IMR-90 (cell line): ENCODE measurements around the gene TRMT13. TPM values are rescaled to one million over a fixed set of nuclear protein-coding genes. Genes with fewer than 3 reads are reported as not detected.
"Not testable (repeated sequence)": the region's sequence is repeated elsewhere in the genome, so short reads cannot be mapped to it uniquely, and the experiment has no call there.

Experiments
- ATAC-seq: fragments of 200-7000 bp; cut with Tn5 transposase; 2 replicates; pipeline ENCODE4 v1.9.1; 2020; ENCODE audit warnings: low read depth, mild to moderate bottlenecking, moderate library complexity
- BruUV-seq: library from RNA; stranded (reverse); fragments of 400-500 nt; replicated peaks from 2 replicates; lab custom pipeline; 2021; lab: Mats Ljungman, UMichigan
- CTCF ChIA-PET: fragments of 300-600 bp; formaldehyde crosslinking; extraction: SDS; loops from one replicate; lab custom pipeline; 2021; ENCODE audit warnings: antibody characterized with exemption; lab: Yijun Ruan, JAX
- POLR2A ChIA-PET: fragments of 300-600 bp; sonication (Branson Sonifier 250); formaldehyde crosslinking; loops from one replicate; lab custom pipeline; 2022; ENCODE audit warnings: antibody characterized with exemption; ENCODE audit not compliant: unreplicated experiment; lab: Charles Lee
- DNase-seq: peaks from one replicate; pipeline ENCODE4 v3.0.0; 2013
- H2AFZ ChIP-seq: replicated peaks from 2 replicates; pipeline ENCODE3; 2013; ENCODE audit warnings: low read length, mild to moderate bottlenecking; ENCODE audit not compliant: poor library complexity
- H2AK5ac ChIP-seq: 2 replicates; pipeline ENCODE4 v1.6.1; 2013; ENCODE audit warnings: low read depth, low read length, inconsistent platforms
- H2AK9ac ChIP-seq: replicated peaks from 2 replicates; pipeline ENCODE3; 2013; ENCODE audit warnings: mild to moderate bottlenecking, low read depth, low read length, moderate library complexity; ENCODE audit not compliant: poor library complexity
- H2BK120ac ChIP-seq: 2 replicates; pipeline ENCODE4 v1.6.1; 2013; ENCODE audit warnings: low read depth, low read length, inconsistent platforms
- H2BK15ac ChIP-seq: 3 replicates; pipeline ENCODE4 v1.6.1; 2013; ENCODE audit warnings: low read depth, low read length, inconsistent platforms
- H2BK20ac ChIP-seq: 2 replicates; pipeline ENCODE4 v1.6.1; 2013; ENCODE audit warnings: low read depth, mild to moderate bottlenecking, inconsistent platforms, low read length, moderate library complexity
- H2BK5ac ChIP-seq: 2 replicates; pipeline ENCODE4 v1.6.1; 2013; ENCODE audit warnings: mild to moderate bottlenecking, low read depth, low read length, inconsistent platforms; ENCODE audit not compliant: poor library complexity, severe bottlenecking
- H3K14ac ChIP-seq: replicated peaks from 2 replicates; pipeline ENCODE4 v1.6.1; 2013; ENCODE audit warnings: low read depth, low read length, inconsistent platforms
- H3K18ac ChIP-seq: 2 replicates; pipeline ENCODE4 v1.6.1; 2013; ENCODE audit warnings: low read depth, low read length, control low read depth
- H3K23ac ChIP-seq: 2 replicates; pipeline ENCODE4 v1.6.1; 2013; ENCODE audit warnings: low read depth, low read length, inconsistent platforms
- H3K27ac ChIP-seq: 2 replicates; pipeline ENCODE4 v1.5.1; 2013; ENCODE audit warnings: mild to moderate bottlenecking, control low read depth, low read length; ENCODE audit not compliant: insufficient read depth
- H3K27me3 ChIP-seq: 2 replicates; pipeline ENCODE4 v1.6.1; 2013; ENCODE audit warnings: low read length; ENCODE audit not compliant: control insufficient read depth, insufficient read depth
- H3K36me3 ChIP-seq: 2 replicates; pipeline ENCODE4 v1.6.1; 2013; ENCODE audit warnings: low read length, mixed read lengths; ENCODE audit not compliant: control insufficient read depth, insufficient read depth
- H3K4ac ChIP-seq: 2 replicates; pipeline ENCODE4 v1.6.1; 2013; ENCODE audit warnings: low read depth, low read length, inconsistent platforms
- H3K4me1 ChIP-seq: 2 replicates; pipeline ENCODE4 v1.6.1; 2013; ENCODE audit warnings: low read length, mixed read lengths; ENCODE audit not compliant: control insufficient read depth, insufficient read depth
- H3K4me2 ChIP-seq: 2 replicates; pipeline ENCODE4 v1.6.1; 2013; ENCODE audit warnings: low read depth, mild to moderate bottlenecking, control low read depth, low read length, moderate library complexity
- H3K4me3 ChIP-seq: 2 replicates; pipeline ENCODE4 v1.5.1; 2013; ENCODE audit warnings: low read depth, mild to moderate bottlenecking, control low read depth, low read length, moderate library complexity; ENCODE audit not compliant: insufficient read depth
- H3K56ac ChIP-seq: 2 replicates; pipeline ENCODE4 v1.6.1; 2013; ENCODE audit warnings: low read length, inconsistent platforms; ENCODE audit not compliant: insufficient read depth; ENCODE audit errors: extremely low read depth
- H3K79me1 ChIP-seq, 2 experiments: 2 replicates each; pipeline ENCODE4 v1.6.1; 2013; ENCODE audit warnings: low read length in 2 of 2, inconsistent platforms in 1 of 2, low read depth in 1 of 2
- H3K9ac ChIP-seq: 2 replicates; pipeline ENCODE4 v1.6.1; 2013; ENCODE audit warnings: low read depth, low read length, control low read depth
- H3K9me1 ChIP-seq: 2 replicates; pipeline ENCODE4 v1.6.1; 2013; ENCODE audit warnings: low read length, inconsistent platforms; ENCODE audit not compliant: insufficient read depth
- H3K9me3 ChIP-seq: 2 replicates; pipeline ENCODE4 v1.6.1; 2013; ENCODE audit warnings: low read length; ENCODE audit not compliant: control insufficient read depth, insufficient read depth
- H4K20me1 ChIP-seq: 2 replicates; pipeline ENCODE4 v1.6.1; 2013; ENCODE audit warnings: low read length, inconsistent platforms; ENCODE audit not compliant: insufficient read depth
- H4K5ac ChIP-seq: 2 replicates; pipeline ENCODE4 v1.6.1; 2013; ENCODE audit warnings: mild to moderate bottlenecking, low read depth, low read length, control low read depth
- H4K8ac ChIP-seq, 2 experiments: 2 replicates each; pipeline ENCODE4 v1.6.1; 2013; ENCODE audit warnings: low read depth in 2 of 2, low read length in 2 of 2, control low read depth in 1 of 2, inconsistent platforms in 1 of 2
- H4K91ac ChIP-seq: 2 replicates; pipeline ENCODE4 v1.6.1; 2013; ENCODE audit warnings: low read depth, low read length, inconsistent platforms; ENCODE audit not compliant: insufficient read depth
- CEBPB ChIP-seq: IDR thresholded peaks from 2 replicates; pipeline ENCODE4 v1.6.1; 2012; ENCODE audit warnings: low read depth, low read length, improper control_type of control experiment
- CHD1 ChIP-seq: IDR thresholded peaks from 2 replicates; pipeline ENCODE4 v1.6.1; 2012; ENCODE audit warnings: low read depth, low read length, improper control_type of control experiment
- FOS ChIP-seq: fragments of 150-350 bp; IDR thresholded peaks from 2 replicates; pipeline ENCODE4 v1.6.1; 2016; ENCODE audit warnings: low read depth, low read length
- MAFK ChIP-seq: IDR thresholded peaks from 2 replicates; pipeline ENCODE4 v1.6.1; 2012; ENCODE audit warnings: low read depth, low read length, improper control_type of control experiment
- MAZ ChIP-seq: IDR thresholded peaks from 2 replicates; pipeline ENCODE4 v1.6.1; 2012; ENCODE audit warnings: low read depth, mild to moderate bottlenecking, low read length, improper control_type of control experiment, moderate library complexity, borderline replicate concordance
- NFE2L2 ChIP-seq: fragments of 150-350 bp; IDR thresholded peaks from 2 replicates; pipeline ENCODE4 v1.6.1; 2016; ENCODE audit warnings: low read depth, mild to moderate bottlenecking, low read length
- POLR2A ChIP-seq: IDR thresholded peaks from 2 replicates; pipeline ENCODE4 v1.6.1; 2012; ENCODE audit warnings: mild to moderate bottlenecking, low read depth, low read length
- SMC3 ChIP-seq: fragments of 150-350 bp; IDR thresholded peaks from 2 replicates; pipeline ENCODE4 v1.6.1; 2016; ENCODE audit warnings: low read depth, mild to moderate bottlenecking, antibody characterized with exemption, low read length, moderate library complexity
- WGBS, 2 experiments: methylation state at CpG; one replicate each; pipeline versions ENCODE4 v1.1.5 to v1.1.7; 2013; ENCODE audit warnings: missing lambda C conversion rate in 2 of 2; ENCODE audit not compliant: insufficient read length in 1 of 2; ENCODE audit errors: extremely low coverage in 2 of 2; 5-methylcytosine and 5-hydroxymethylcytosine counted together
- dilution Hi-C: fragments of 300-500 bp; cut with HindIII; formaldehyde crosslinking; loops from one replicate; pipeline ENCODE4 v1.14.3; 2018; ENCODE audit warnings: low sequenced_read_pairs; ENCODE audit not compliant: unreplicated experiment
- in situ Hi-C: fragments of 300-500 bp; cut with MboI; formaldehyde crosslinking; loops from 3 replicates; pipeline ENCODE4 v1.14.3; 2019; ENCODE audit warnings: low sequenced_read_pairs, inconsistent platforms, mixed read lengths
- intact Hi-C: fragments of 100-400 bp; cut with micrococcal nuclease; formaldehyde crosslinking; loops from 2 replicates; pipeline ENCODE4 v1.10.0; 2022
- polyA plus RNA-seq, 3 experiments: library from polyadenylated mRNA; depleted of rRNA; stranded (reverse); fragments of >200 nt; gene quantifications; 2 replicates each; pipeline ENCODE4 v1.2.3, GENCODE V29; 2012; ENCODE audit warnings: low replicate concordance in 1 of 3
- total RNA-seq: library from RNA; depleted of rRNA; stranded (reverse); fragments of >200 nt; gene quantifications from 2 replicates; pipeline ENCODE4 v1.2.3, GENCODE V29; 2012
- TF ChIP-seq, protein P1 (sequence below): conservative IDR thresholded peaks from 2 replicates; pipeline ENCODE4 v1.5.1; 2012; ENCODE audit warnings: mild to moderate bottlenecking, low read depth, low read length, improper control_type of control experiment

The TRMT13 gene
- total and polyA plus RNA-seq, 2 of the 4 experiments (the other 2 are of a cell fraction): 5.2 to 7.7 TPM

GRCh38 chr1:100198596-100198995 is 65.6 kb downstream of the TRMT13 start:
- TF ChIP-seq, protein P1, sequence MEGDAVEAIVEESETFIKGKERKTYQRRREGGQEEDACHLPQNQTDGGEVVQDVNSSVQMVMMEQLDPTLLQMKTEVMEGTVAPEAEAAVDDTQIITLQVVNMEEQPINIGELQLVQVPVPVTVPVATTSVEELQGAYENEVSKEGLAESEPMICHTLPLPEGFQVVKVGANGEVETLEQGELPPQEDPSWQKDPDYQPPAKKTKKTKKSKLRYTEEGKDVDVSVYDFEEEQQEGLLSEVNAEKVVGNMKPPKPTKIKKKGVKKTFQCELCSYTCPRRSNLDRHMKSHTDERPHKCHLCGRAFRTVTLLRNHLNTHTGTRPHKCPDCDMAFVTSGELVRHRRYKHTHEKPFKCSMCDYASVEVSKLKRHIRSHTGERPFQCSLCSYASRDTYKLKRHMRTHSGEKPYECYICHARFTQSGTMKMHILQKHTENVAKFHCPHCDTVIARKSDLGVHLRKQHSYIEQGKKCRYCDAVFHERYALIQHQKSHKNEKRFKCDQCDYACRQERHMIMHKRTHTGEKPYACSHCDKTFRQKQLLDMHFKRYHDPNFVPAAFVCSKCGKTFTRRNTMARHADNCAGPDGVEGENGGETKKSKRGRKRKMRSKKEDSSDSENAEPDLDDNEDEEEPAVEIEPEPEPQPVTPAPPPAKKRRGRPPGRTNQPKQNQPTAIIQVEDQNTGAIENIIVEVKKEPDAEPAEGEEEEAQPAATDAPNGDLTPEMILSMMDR: no peak
- TF ChIP-seq CHD1 (no peak), FOS (no peak), MAZ (no peak), POLR2A (no peak), NFE2L2 (no peak), SMC3 (no peak), MAFK (no peak), CEBPB (no peak)
- Histone ChIP-seq H3K4me3 (no peak overlapping the region), H3K79me1 (no peaks in the 10 kb centered on the region; a peak in 2 of 4 replicates), H3K23ac (no peak overlapping the region), H3K27me3 (no peaks in the 10 kb centered on the region), H3K36me3 (peaks cover 8% of the 10 kb centered on the region), H2AK5ac (no peak overlapping the region), H4K91ac (no peak overlapping the region), H3K9me3 (no peaks in the 10 kb centered on the region), H2BK120ac (no peak overlapping the region), H2BK20ac (no peak overlapping the region), H2BK15ac (no peak overlapping the region), H3K4me2 (no peak overlapping the region), H3K4me1 (no peaks in the 10 kb centered on the region), H3K27ac (no peak overlapping the region), H2AK9ac (no peak overlapping the region), H2BK5ac (no peak overlapping the region), H4K20me1 (no peaks in the 10 kb centered on the region), H3K9me1 (no peaks in the 10 kb centered on the region; the same call in 1 of the 2 replicates), H3K14ac (no peak overlapping the region), H3K4ac (no peak overlapping the region), H3K18ac (no peak overlapping the region), H3K9ac (no peak overlapping the region), H4K8ac (no peak overlapping the region), H3K56ac (no peak overlapping the region), H4K5ac (no peak overlapping the region), H2AFZ (no peak overlapping the region)
- dilution Hi-C loops: no loop called here
- ATAC-seq (no peak), DNase-seq (no peak)
- BruUV-seq: no TSS peak
- ChIA-PET CTCF (no interaction called here), POLR2A (no interaction called here)
- WGBS, 2 experiments: no CpG with 5 or more reads among the region's 1 CpG
- in situ Hi-C loops: no loop called here
- intact Hi-C loops: no loop called here

DNA sequence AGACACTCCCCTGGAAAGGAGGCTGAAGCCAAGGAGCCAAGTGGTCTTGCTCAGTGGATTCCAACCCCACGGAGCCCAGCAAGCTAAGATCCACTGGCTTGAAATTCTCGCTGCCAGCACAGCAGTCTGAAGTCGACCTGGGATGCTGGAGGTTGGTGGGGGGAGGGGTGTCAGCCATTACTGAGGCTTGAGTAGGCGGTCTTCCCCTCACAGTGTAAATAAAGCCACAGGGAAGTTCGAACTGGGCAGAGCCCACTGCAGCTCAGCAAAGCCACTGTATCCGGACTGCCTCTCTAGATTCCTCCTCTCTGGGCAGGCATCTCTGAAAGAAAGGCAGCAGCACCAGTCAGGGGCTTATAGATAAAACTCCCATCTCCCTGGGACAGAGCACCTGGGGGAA is 67.1 kb downstream of the TRMT13 start:
- no CpG with 5 or more reads among the region's 6 CpGs for WGBS, 2 experiments

More for the DNA sequence above, 67.1 kb downstream of the TRMT13 start:
- in situ Hi-C loops, H4K20me1 ChIP-seq, H3K9ac ChIP-seq, H3K23ac ChIP-seq, H3K18ac ChIP-seq, H3K27ac ChIP-seq, H3K4me1 ChIP-seq, BruUV-seq, H2AK9ac ChIP-seq, ATAC-seq, H2BK120ac ChIP-seq, DNase-seq, H3K56ac ChIP-seq, H3K9me3 ChIP-seq, H2AFZ ChIP-seq, H3K4me3 ChIP-seq, H2BK20ac ChIP-seq, H4K8ac ChIP-seq, intact Hi-C loops, H3K27me3 ChIP-seq, H3K4me2 ChIP-seq, H4K91ac ChIP-seq, dilution Hi-C loops, POLR2A ChIA-PET, CTCF ChIA-PET, H3K14ac ChIP-seq, H2AK5ac ChIP-seq, H3K4ac ChIP-seq, H4K5ac ChIP-seq, H3K9me1 ChIP-seq, H2BK5ac ChIP-seq, H3K79me1 ChIP-seq, H2BK15ac ChIP-seq, H3K36me3 ChIP-seq: not testable (repeated sequence)
